WTC11 (cell line): Measurements from ENCODE around the gene LZIC. TPM values are rescaled to one million over a fixed set of nuclear protein-coding genes. Genes with fewer than 3 reads are reported as not detected.

Source experiments
- ATAC-seq: fragments of 200-7000 bp; cut with Tn5 transposase; 2 replicates; pipeline ENCODE4 v1.10.0; 2021; ENCODE audit warnings: mild to moderate bottlenecking, moderate library complexity
- CTCF ChIA-PET: fragments of 300-600 bp; sonication (Branson Sonifier 250); formaldehyde crosslinking; loops from one replicate; lab custom pipeline; 2021; ENCODE audit warnings: antibody characterized with exemption; lab: Charles Lee
- POLR2A ChIA-PET: fragments of 350-600 bp; sonication (Branson Sonifier 250); formaldehyde crosslinking; loops from one replicate; lab custom pipeline; 2021; ENCODE audit warnings: antibody characterized with exemption; lab: Charles Lee
- DNase-seq: peaks from one replicate; pipeline ENCODE4 v3.0.0; 2021; ENCODE audit warnings: low spot score
- H3K27ac Mint-ChIP-seq: 2 replicates; pipeline ENCODE4 v1.8.0; 2021; ENCODE audit warnings: mixed read lengths
- H3K27me3 Mint-ChIP-seq: 2 replicates; pipeline ENCODE4 v1.8.0; 2021; ENCODE audit warnings: low read depth, mild to moderate bottlenecking, moderate library complexity, mixed read lengths
- H3K36me3 Mint-ChIP-seq: 2 replicates; pipeline ENCODE4 v1.8.0; 2021; ENCODE audit warnings: mixed read lengths
- H3K4me1 Mint-ChIP-seq: 2 replicates; pipeline ENCODE4 v1.8.0; 2022; ENCODE audit warnings: mixed read lengths
- H3K4me3 Mint-ChIP-seq: 2 replicates; pipeline ENCODE4 v1.8.0; 2021; ENCODE audit warnings: mild to moderate bottlenecking, moderate library complexity, mixed read lengths
- H3K9me3 Mint-ChIP-seq: 2 replicates; pipeline ENCODE4 v1.8.0; 2021; ENCODE audit warnings: mixed read lengths
- CREB1 ChIP-seq: sonication (generic); formaldehyde crosslinking; IDR thresholded peaks from 2 replicates; pipeline ENCODE4 v1.8.0; 2023; ENCODE audit warnings: mild to moderate bottlenecking, missing genetic modification reagents
- CREM ChIP-seq: sonication (generic); formaldehyde crosslinking; IDR thresholded peaks from 2 replicates; pipeline ENCODE4 v1.8.1; 2022; ENCODE audit warnings: mild to moderate bottlenecking, missing genetic modification reagents, moderate library complexity
- FOXP1 ChIP-seq: sonication (generic); formaldehyde crosslinking; IDR thresholded peaks from 2 replicates; pipeline ENCODE4 v1.8.0; 2022; ENCODE audit warnings: missing genetic modification reagents, mild to moderate bottlenecking, moderate library complexity, borderline replicate concordance
- RELA ChIP-seq: sonication (generic); formaldehyde crosslinking; IDR thresholded peaks from 2 replicates; pipeline ENCODE4 v1.8.1; 2022; ENCODE audit warnings: missing genetic modification reagents, mild to moderate bottlenecking, borderline replicate concordance
- SMAD4 ChIP-seq: sonication (generic); formaldehyde crosslinking; IDR thresholded peaks from 2 replicates; pipeline ENCODE4 v1.8.0; 2022; ENCODE audit warnings: mild to moderate bottlenecking, missing genetic modification reagents
- ZNF121 ChIP-seq: sonication (generic); formaldehyde crosslinking; IDR thresholded peaks from 2 replicates; pipeline ENCODE4 v1.8.0; 2023; ENCODE audit warnings: missing genetic modification reagents
- ZNF317 ChIP-seq: sonication (generic); formaldehyde crosslinking; IDR thresholded peaks from 2 replicates; pipeline ENCODE4 v1.8.1; 2023; ENCODE audit warnings: low read depth, mild to moderate bottlenecking, moderate library complexity, missing genetic modification reagents, borderline replicate concordance
- total RNA-seq: library from RNA; stranded (reverse); gene quantifications from 3 replicates; pipeline ENCODE4 v1.2.3, GENCODE V29; 2021
- TF ChIP-seq, protein P1 (sequence below): sonication (generic); formaldehyde crosslinking; IDR thresholded peaks from 2 replicates; pipeline ENCODE4 v1.8.1; 2023; ENCODE audit warnings: mild to moderate bottlenecking, missing genetic modification reagents, borderline replicate concordance
- TF ChIP-seq, protein P2 (sequence below): sonication (generic); formaldehyde crosslinking; IDR thresholded peaks from 2 replicates; pipeline ENCODE4 v1.8.1; 2022; ENCODE audit warnings: low read depth, missing genetic modification reagents, borderline replicate concordance
- TF ChIP-seq, protein P3 (sequence below): sonication (generic); formaldehyde crosslinking; conservative IDR thresholded peaks from 2 replicates; pipeline ENCODE4 v1.8.1; 2023; ENCODE audit warnings: mild to moderate bottlenecking, low read depth, missing genetic modification reagents, moderate library complexity
- TF ChIP-seq, protein P4 (sequence below): sonication (generic); formaldehyde crosslinking; IDR thresholded peaks from 2 replicates; pipeline ENCODE4 v1.8.0; 2022; ENCODE audit warnings: mild to moderate bottlenecking, missing genetic modification reagents
- TF ChIP-seq, protein P5 (sequence below): sonication (generic); formaldehyde crosslinking; conservative IDR thresholded peaks from 2 replicates; pipeline ENCODE4 v1.8.1; 2022; ENCODE audit warnings: mild to moderate bottlenecking, missing genetic modification reagents
- TF ChIP-seq, protein P6 (sequence below): sonication (generic); formaldehyde crosslinking; IDR thresholded peaks from 2 replicates; pipeline ENCODE4 v1.8.0; 2023; ENCODE audit warnings: mild to moderate bottlenecking, missing genetic modification reagents
- TF ChIP-seq, protein P7 (sequence below): fragments of 250-450 bp; sonication (Bioruptor Pico); IDR thresholded peaks from 2 replicates; pipeline ENCODE4 v1.8.0; 2021; ENCODE audit warnings: mild to moderate bottlenecking

The LZIC gene
- total RNA-seq, 1 experiment from 2014 or later: 16.9 TPM

DNA sequence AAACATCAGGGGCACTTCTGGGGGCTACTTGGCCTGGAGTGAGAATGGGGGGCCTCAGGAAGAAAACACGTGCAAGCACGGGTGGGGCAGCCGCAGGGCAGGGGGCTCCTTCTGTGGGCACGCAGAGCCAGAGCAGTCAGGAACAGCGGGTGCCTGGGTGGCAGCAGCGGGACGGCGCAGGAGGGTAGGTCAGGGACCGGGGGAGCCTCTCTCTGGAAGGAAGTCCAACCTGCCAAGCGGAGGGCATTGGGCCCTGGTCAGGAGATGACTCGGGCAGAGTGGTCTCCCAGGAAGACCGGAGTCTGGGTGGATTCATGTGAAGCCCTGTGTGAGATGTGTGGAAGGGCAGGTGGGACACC, 60.3 kb downstream of the LZIC start:
- no peaks in the 10 kb centered on the region for H3K27me3 Mint-ChIP-seq
- H3K4me1 Mint-ChIP-seq: peaks cover 5% of the 10 kb centered on the region; the same call in 1 of the 2 replicates
- no peak overlapping the region for H3K4me3 Mint-ChIP-seq
- DNase-seq (no peak), ATAC-seq (no peak)
- ChIA-PET CTCF (interaction anchor here (1.4 to 1.5 kb wide), 2 partner anchors 14 to 22 kb away, joined by 3 to 4 read pairs; no protein-coding TSS in a partner anchor), POLR2A (interaction anchor here (0.6 kb wide), 1 partner anchor 43 kb away, joined by 5 read pairs; no protein-coding TSS in a partner anchor)
- no peaks in the 10 kb centered on the region for H3K36me3 Mint-ChIP-seq
- H3K9me3 Mint-ChIP-seq: no peaks in the 10 kb centered on the region
- TF ChIP-seq, protein P1, sequence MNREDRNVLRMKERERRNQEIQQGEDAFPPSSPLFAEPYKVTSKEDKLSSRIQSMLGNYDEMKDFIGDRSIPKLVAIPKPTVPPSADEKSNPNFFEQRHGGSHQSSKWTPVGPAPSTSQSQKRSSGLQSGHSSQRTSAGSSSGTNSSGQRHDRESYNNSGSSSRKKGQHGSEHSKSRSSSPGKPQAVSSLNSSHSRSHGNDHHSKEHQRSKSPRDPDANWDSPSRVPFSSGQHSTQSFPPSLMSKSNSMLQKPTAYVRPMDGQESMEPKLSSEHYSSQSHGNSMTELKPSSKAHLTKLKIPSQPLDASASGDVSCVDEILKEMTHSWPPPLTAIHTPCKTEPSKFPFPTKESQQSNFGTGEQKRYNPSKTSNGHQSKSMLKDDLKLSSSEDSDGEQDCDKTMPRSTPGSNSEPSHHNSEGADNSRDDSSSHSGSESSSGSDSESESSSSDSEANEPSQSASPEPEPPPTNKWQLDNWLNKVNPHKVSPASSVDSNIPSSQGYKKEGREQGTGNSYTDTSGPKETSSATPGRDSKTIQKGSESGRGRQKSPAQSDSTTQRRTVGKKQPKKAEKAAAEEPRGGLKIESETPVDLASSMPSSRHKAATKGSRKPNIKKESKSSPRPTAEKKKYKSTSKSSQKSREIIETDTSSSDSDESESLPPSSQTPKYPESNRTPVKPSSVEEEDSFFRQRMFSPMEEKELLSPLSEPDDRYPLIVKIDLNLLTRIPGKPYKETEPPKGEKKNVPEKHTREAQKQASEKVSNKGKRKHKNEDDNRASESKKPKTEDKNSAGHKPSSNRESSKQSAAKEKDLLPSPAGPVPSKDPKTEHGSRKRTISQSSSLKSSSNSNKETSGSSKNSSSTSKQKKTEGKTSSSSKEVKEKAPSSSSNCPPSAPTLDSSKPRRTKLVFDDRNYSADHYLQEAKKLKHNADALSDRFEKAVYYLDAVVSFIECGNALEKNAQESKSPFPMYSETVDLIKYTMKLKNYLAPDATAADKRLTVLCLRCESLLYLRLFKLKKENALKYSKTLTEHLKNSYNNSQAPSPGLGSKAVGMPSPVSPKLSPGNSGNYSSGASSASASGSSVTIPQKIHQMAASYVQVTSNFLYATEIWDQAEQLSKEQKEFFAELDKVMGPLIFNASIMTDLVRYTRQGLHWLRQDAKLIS (CRISPR knock-in tag): no peak
- TF ChIP-seq, protein P2, sequence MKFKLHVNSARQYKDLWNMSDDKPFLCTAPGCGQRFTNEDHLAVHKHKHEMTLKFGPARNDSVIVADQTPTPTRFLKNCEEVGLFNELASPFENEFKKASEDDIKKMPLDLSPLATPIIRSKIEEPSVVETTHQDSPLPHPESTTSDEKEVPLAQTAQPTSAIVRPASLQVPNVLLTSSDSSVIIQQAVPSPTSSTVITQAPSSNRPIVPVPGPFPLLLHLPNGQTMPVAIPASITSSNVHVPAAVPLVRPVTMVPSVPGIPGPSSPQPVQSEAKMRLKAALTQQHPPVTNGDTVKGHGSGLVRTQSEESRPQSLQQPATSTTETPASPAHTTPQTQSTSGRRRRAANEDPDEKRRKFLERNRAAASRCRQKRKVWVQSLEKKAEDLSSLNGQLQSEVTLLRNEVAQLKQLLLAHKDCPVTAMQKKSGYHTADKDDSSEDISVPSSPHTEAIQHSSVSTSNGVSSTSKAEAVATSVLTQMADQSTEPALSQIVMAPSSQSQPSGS (CRISPR knock-in tag): no peak
- TF ChIP-seq ZNF121 (CRISPR knock-in tag) (no peak), CREM (CRISPR knock-in tag) (no peak), ZNF317 (CRISPR knock-in tag) (no peak), SMAD4 (no peak), FOXP1 (CRISPR knock-in tag) (no peak), CREB1 (CRISPR knock-in tag) (no peak), RELA (CRISPR knock-in tag) (no peak)
- TF ChIP-seq, protein P3, sequence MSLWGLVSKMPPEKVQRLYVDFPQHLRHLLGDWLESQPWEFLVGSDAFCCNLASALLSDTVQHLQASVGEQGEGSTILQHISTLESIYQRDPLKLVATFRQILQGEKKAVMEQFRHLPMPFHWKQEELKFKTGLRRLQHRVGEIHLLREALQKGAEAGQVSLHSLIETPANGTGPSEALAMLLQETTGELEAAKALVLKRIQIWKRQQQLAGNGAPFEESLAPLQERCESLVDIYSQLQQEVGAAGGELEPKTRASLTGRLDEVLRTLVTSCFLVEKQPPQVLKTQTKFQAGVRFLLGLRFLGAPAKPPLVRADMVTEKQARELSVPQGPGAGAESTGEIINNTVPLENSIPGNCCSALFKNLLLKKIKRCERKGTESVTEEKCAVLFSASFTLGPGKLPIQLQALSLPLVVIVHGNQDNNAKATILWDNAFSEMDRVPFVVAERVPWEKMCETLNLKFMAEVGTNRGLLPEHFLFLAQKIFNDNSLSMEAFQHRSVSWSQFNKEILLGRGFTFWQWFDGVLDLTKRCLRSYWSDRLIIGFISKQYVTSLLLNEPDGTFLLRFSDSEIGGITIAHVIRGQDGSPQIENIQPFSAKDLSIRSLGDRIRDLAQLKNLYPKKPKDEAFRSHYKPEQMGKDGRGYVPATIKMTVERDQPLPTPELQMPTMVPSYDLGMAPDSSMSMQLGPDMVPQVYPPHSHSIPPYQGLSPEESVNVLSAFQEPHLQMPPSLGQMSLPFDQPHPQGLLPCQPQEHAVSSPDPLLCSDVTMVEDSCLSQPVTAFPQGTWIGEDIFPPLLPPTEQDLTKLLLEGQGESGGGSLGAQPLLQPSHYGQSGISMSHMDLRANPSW (CRISPR knock-in tag): no peak
- TF ChIP-seq, protein P4, sequence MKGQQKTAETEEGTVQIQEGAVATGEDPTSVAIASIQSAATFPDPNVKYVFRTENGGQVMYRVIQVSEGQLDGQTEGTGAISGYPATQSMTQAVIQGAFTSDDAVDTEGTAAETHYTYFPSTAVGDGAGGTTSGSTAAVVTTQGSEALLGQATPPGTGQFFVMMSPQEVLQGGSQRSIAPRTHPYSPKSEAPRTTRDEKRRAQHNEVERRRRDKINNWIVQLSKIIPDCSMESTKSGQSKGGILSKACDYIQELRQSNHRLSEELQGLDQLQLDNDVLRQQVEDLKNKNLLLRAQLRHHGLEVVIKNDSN: no peak
- TF ChIP-seq, protein P5, sequence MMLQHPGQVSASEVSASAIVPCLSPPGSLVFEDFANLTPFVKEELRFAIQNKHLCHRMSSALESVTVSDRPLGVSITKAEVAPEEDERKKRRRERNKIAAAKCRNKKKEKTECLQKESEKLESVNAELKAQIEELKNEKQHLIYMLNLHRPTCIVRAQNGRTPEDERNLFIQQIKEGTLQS: no peak
- TF ChIP-seq, protein P6, sequence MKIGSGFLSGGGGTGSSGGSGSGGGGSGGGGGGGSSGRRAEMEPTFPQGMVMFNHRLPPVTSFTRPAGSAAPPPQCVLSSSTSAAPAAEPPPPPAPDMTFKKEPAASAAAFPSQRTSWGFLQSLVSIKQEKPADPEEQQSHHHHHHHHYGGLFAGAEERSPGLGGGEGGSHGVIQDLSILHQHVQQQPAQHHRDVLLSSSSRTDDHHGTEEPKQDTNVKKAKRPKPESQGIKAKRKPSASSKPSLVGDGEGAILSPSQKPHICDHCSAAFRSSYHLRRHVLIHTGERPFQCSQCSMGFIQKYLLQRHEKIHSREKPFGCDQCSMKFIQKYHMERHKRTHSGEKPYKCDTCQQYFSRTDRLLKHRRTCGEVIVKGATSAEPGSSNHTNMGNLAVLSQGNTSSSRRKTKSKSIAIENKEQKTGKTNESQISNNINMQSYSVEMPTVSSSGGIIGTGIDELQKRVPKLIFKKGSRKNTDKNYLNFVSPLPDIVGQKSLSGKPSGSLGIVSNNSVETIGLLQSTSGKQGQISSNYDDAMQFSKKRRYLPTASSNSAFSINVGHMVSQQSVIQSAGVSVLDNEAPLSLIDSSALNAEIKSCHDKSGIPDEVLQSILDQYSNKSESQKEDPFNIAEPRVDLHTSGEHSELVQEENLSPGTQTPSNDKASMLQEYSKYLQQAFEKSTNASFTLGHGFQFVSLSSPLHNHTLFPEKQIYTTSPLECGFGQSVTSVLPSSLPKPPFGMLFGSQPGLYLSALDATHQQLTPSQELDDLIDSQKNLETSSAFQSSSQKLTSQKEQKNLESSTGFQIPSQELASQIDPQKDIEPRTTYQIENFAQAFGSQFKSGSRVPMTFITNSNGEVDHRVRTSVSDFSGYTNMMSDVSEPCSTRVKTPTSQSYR (CRISPR knock-in tag): no peak
- TF ChIP-seq, protein P7, sequence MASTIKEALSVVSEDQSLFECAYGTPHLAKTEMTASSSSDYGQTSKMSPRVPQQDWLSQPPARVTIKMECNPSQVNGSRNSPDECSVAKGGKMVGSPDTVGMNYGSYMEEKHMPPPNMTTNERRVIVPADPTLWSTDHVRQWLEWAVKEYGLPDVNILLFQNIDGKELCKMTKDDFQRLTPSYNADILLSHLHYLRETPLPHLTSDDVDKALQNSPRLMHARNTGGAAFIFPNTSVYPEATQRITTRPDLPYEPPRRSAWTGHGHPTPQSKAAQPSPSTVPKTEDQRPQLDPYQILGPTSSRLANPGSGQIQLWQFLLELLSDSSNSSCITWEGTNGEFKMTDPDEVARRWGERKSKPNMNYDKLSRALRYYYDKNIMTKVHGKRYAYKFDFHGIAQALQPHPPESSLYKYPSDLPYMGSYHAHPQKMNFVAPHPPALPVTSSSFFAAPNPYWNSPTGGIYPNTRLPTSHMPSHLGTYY (CRISPR knock-in tag): no peak
- H3K27ac Mint-ChIP-seq: no peak overlapping the region
